SK-N-SH (cell line): ENCODE measurements around the gene MSL3B.

Experiments used
- CTCF ChIA-PET: fragments of 300-600, 350-600 bp; formaldehyde crosslinking; extraction: SDS; loops from one replicate; lab custom pipeline; 2021; lab: Yijun Ruan, JAX
- POLR2A ChIA-PET: fragments of 350-600 bp; sonication (Branson Sonifier 250); formaldehyde crosslinking; extraction: SDS; loops from one replicate; lab custom pipeline; 2020; ENCODE audit warnings: antibody characterized with exemption, inconsistent platforms; lab: Yijun Ruan, JAX
- DNase-seq: peaks from one replicate; pipeline ENCODE4 v3.0.0; 2012
- H2AFZ ChIP-seq: fragments of 200-600 bp; sonication (generic); 2 replicates; pipeline ENCODE4 v1.8.1; 2016; ENCODE audit warnings: antibody characterized with exemption, mild to moderate bottlenecking, low read depth
- H3F3A ChIP-seq: fragments of 200-600 bp; sonication (generic); replicated peaks from 2 replicates; pipeline ENCODE3; 2016; ENCODE audit warnings: antibody characterized with exemption, mild to moderate bottlenecking; ENCODE audit not compliant: insufficient read depth
- H3K27ac ChIP-seq, 2 experiments: fragments of 200-500 bp in 1 of 2; fragments of 200-600 bp in 1 of 2; sonication (Bioruptor generic) in 1 of 2; sonication (generic), shearing (Covaris generic) in 1 of 2; 2 replicates each; pipeline versions ENCODE4 v1.5.1 to v1.6.1; 2014 to 2016; ENCODE audit warnings: low read depth in 2 of 2, inconsistent platforms in 1 of 2, low read length in 1 of 2, mild to moderate bottlenecking in 1 of 2, mixed read lengths in 1 of 2
- H3K27me3 ChIP-seq: fragments of 200-600 bp; sonication (generic), shearing (Covaris generic); 2 replicates; pipeline ENCODE4 v1.6.1; 2016; ENCODE audit warnings: mixed run types; ENCODE audit not compliant: insufficient read depth
- H3K36me3 ChIP-seq, 2 experiments: fragments of 200-500 bp in 1 of 2; fragments of 200-600 bp in 1 of 2; sonication (Bioruptor generic) in 1 of 2; sonication (generic) in 1 of 2; replicated peaks in 1 of 2; 2 replicates each; pipeline versions ENCODE3 to v1.5.1; 2014 to 2016; ENCODE audit warnings: low read length in 1 of 2, mild to moderate bottlenecking in 1 of 2; ENCODE audit not compliant: insufficient read depth in 2 of 2, control insufficient read depth in 1 of 2
- H3K4me1 ChIP-seq, 2 experiments: fragments of 200-500 bp in 1 of 2; fragments of 200-600 bp in 1 of 2; sonication (Bioruptor generic) in 1 of 2; sonication (generic), shearing (Covaris generic) in 1 of 2; 2 replicates each; pipeline versions ENCODE4 v1.5.1 to v1.6.1; 2014 to 2016; ENCODE audit warnings: low read depth in 1 of 2, low read length in 1 of 2, mixed run types in 1 of 2; ENCODE audit not compliant: insufficient read depth in 2 of 2, control insufficient read depth in 1 of 2
- H3K4me2 ChIP-seq: fragments of 200-600 bp; sonication (generic), shearing (Covaris generic); 2 replicates; pipeline ENCODE4 v1.6.1; 2017; ENCODE audit warnings: mixed run types
- H3K4me3 ChIP-seq, 2 experiments: fragments of 200-500 bp in 1 of 2; fragments of 200-600 bp in 1 of 2; sonication (Bioruptor generic) in 1 of 2; sonication (generic), shearing (Covaris generic) in 1 of 2; 2 replicates each; pipeline versions ENCODE4 v1.5.1 to v1.8.1; 2014 to 2016; ENCODE audit warnings: low read depth in 2 of 2, inconsistent platforms in 1 of 2, low read length in 1 of 2, mild to moderate bottlenecking in 1 of 2, mixed read lengths in 1 of 2, moderate library complexity in 1 of 2
- H3K79me2 ChIP-seq: fragments of 200-600 bp; sonication (generic); 2 replicates; pipeline ENCODE4 v1.8.1; 2017; ENCODE audit warnings: mild to moderate bottlenecking; ENCODE audit not compliant: insufficient read depth
- H3K9ac ChIP-seq: fragments of 200-600 bp; sonication (generic); 2 replicates; pipeline ENCODE4 v1.6.1; 2017; ENCODE audit warnings: mixed run types
- H3K9me2 ChIP-seq: fragments of 200-600 bp; sonication (generic); 2 replicates; pipeline ENCODE4 v1.6.1; 2017; ENCODE audit warnings: mixed run types
- H3K9me3 ChIP-seq: fragments of 200-600 bp; sonication (generic); 2 replicates; pipeline ENCODE4 v1.6.1; 2017; ENCODE audit warnings: mixed run types, mild to moderate bottlenecking, moderate library complexity
- H4K20me1 ChIP-seq: fragments of 200-600 bp; sonication (generic); 2 replicates; pipeline ENCODE4 v1.6.1; 2017; ENCODE audit warnings: mild to moderate bottlenecking, mixed run types; ENCODE audit not compliant: insufficient read depth
- CHD2 ChIP-seq: fragments of 150-350 bp; IDR thresholded peaks from 2 replicates; pipeline ENCODE4 v1.6.1; 2018; ENCODE audit warnings: low read length; ENCODE audit not compliant: partially characterized antibody
- ELF1 ChIP-seq: IDR thresholded peaks from 2 replicates; pipeline ENCODE4 v1.4.0; 2012
- EZH2phosphoT487 ChIP-seq: fragments of 200-600 bp; sonication (generic); IDR thresholded peaks from 2 replicates; pipeline ENCODE4 v1.6.1; 2017; ENCODE audit warnings: low read depth, mixed run types, mild to moderate bottlenecking, antibody characterized with exemption, moderate library complexity, borderline replicate concordance
- FOXJ3 ChIP-seq: sonication (generic); formaldehyde crosslinking; IDR thresholded peaks from 2 replicates; pipeline ENCODE4 v1.5.1; 2020; ENCODE audit warnings: mild to moderate bottlenecking, missing genetic modification reagents
- FOXM1 ChIP-seq: IDR thresholded peaks from 2 replicates; pipeline ENCODE4 v1.4.0; 2012; ENCODE audit warnings: low read depth, mild to moderate bottlenecking
- GABPA ChIP-seq: IDR thresholded peaks from 2 replicates; pipeline ENCODE4 v1.4.0; 2012; ENCODE audit warnings: low read depth, mild to moderate bottlenecking
- GATA2 ChIP-seq: sonication (generic); formaldehyde crosslinking; IDR thresholded peaks from 2 replicates; pipeline ENCODE4 v1.5.0; 2020; ENCODE audit warnings: mild to moderate bottlenecking, missing genetic modification reagents
- MEF2A ChIP-seq: IDR thresholded peaks from 2 replicates; pipeline ENCODE4 v1.4.0; 2012; ENCODE audit warnings: low read depth, borderline replicate concordance
- NFIC ChIP-seq: IDR thresholded peaks from 2 replicates; pipeline ENCODE4 v1.4.0; 2012; ENCODE audit warnings: borderline replicate concordance
- NRF1 ChIP-seq: IDR thresholded peaks from 2 replicates; pipeline ENCODE4 v1.6.1; 2012; ENCODE audit warnings: low read depth, mild to moderate bottlenecking, low read length
- POLR2AphosphoS5 ChIP-seq: IDR thresholded peaks from 2 replicates; pipeline ENCODE4 v1.6.1; 2012; ENCODE audit warnings: low read depth, low read length
- RAD21 ChIP-seq: IDR thresholded peaks from 2 replicates; pipeline ENCODE4 v1.6.1; 2012; ENCODE audit warnings: mild to moderate bottlenecking, low read length
- RFX5 ChIP-seq: IDR thresholded peaks from 2 replicates; pipeline ENCODE4 v1.6.1; 2012; ENCODE audit warnings: mild to moderate bottlenecking, improper control_type of control experiment, low read length
- SIN3A ChIP-seq: IDR thresholded peaks from 2 replicates; pipeline ENCODE4 v1.6.1; 2012; ENCODE audit warnings: low read depth, mild to moderate bottlenecking, low read length, moderate library complexity, borderline replicate concordance
- TAF1 ChIP-seq: IDR thresholded peaks from 2 replicates; pipeline ENCODE4 v1.6.1; 2012; ENCODE audit warnings: low read depth, mild to moderate bottlenecking, low read length, moderate library complexity, borderline replicate concordance
- TEAD4 ChIP-seq: IDR thresholded peaks from 2 replicates; pipeline ENCODE4 v1.4.0; 2012; ENCODE audit warnings: mild to moderate bottlenecking, borderline replicate concordance; ENCODE audit not compliant: insufficient read depth
- WGBS: methylation state at CpG from one replicate; pipeline ENCODE4 v1.1.6; 2017; ENCODE audit warnings: low lambda C conversion rate; 5-methylcytosine and 5-hydroxymethylcytosine counted together
- TF ChIP-seq, protein P1 (sequence below): IDR thresholded peaks from 2 replicates; pipeline ENCODE4; 2012
- TF ChIP-seq, protein P2 (sequence below): IDR thresholded peaks from 2 replicates; pipeline ENCODE4 v1.4.0; 2012; ENCODE audit warnings: low read depth, borderline replicate concordance
- TF ChIP-seq, protein P3 (sequence below): fragments of 200-600 bp; sonication (generic); IDR thresholded peaks from 2 replicates; pipeline ENCODE4 v1.6.1; 2017; ENCODE audit warnings: antibody characterized with exemption, mild to moderate bottlenecking, moderate library complexity
- TF ChIP-seq, protein P4 (sequence below): IDR thresholded peaks from 2 replicates; pipeline ENCODE4 v1.6.1; 2012; ENCODE audit warnings: mild to moderate bottlenecking, low read depth, low read length, moderate library complexity

Gene MSL3B

DNA sequence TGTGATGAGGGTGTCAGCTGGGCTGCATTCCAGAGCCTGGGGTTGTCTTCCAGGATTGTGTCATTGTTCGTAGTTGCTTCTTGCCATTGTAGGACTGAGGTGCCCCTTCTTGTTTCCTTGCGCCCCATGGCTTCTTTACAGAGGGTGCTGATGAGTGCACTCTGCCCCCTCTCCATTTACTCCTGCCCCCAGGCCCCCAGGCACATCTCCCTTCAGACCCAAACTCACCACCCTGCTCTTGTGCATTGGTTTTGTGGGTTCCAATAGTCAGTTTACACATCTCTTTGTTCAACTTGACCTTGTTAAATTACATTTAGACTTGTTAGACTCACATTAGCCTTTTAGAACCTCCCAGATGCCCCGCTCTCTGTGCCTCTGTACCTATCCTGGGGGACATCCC lies 47.0 kb downstream of the MSL3B start:
- H3K4me1 ChIP-seq, result peaks cover 0 to 3% of the 10 kb centered on the region in 2 experiments; a peak in 1 of 4 replicates
- no peaks in the 10 kb centered on the region for H4K20me1 ChIP-seq
- no peak for DNase-seq
- WGBS, result 64% methylated on average over 3 of the region's 3 CpGs
- ChIA-PET CTCF (no interaction called here), POLR2A (no interaction called here)
- H3K36me3 ChIP-seq, result no peaks in the 10 kb centered on the region
- no peak overlapping the region for H3K4me3 ChIP-seq
- H3K9ac ChIP-seq, result no peak overlapping the region
- H3K79me2 ChIP-seq, result no peaks in the 10 kb centered on the region
- H3K4me2 ChIP-seq, result no peak overlapping the region
- H2AFZ ChIP-seq, result no peak overlapping the region
- no peak overlapping the region for H3K27ac ChIP-seq
- H3K27me3 ChIP-seq, result no peaks in the 10 kb centered on the region
- no peaks in the 10 kb centered on the region for H3F3A ChIP-seq
- TF ChIP-seq TEAD4 (no peak), CHD2 (no peak), SIN3A (no peak), NRF1 (no peak), FOXM1 (no peak), RAD21 (no peak), MEF2A (no peak), ELF1 (no peak), GATA2 (CRISPR knock-in tag) (no peak), EZH2phosphoT487 (no peak), TAF1 (no peak), NFIC (no peak)
- TF ChIP-seq, protein P1, sequence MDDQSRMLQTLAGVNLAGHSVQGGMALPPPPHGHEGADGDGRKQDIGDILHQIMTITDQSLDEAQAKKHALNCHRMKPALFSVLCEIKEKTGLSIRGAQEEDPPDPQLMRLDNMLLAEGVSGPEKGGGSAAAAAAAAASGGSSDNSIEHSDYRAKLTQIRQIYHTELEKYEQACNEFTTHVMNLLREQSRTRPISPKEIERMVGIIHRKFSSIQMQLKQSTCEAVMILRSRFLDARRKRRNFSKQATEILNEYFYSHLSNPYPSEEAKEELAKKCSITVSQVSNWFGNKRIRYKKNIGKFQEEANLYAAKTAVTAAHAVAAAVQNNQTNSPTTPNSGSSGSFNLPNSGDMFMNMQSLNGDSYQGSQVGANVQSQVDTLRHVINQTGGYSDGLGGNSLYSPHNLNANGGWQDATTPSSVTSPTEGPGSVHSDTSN, result no peak
- TF ChIP-seq, protein P2, sequence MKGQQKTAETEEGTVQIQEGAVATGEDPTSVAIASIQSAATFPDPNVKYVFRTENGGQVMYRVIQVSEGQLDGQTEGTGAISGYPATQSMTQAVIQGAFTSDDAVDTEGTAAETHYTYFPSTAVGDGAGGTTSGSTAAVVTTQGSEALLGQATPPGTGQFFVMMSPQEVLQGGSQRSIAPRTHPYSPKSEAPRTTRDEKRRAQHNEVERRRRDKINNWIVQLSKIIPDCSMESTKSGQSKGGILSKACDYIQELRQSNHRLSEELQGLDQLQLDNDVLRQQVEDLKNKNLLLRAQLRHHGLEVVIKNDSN, result no peak
- no peaks in the 10 kb centered on the region for H3K9me3 ChIP-seq
- no peaks in the 10 kb centered on the region for H3K9me2 ChIP-seq

DNA sequence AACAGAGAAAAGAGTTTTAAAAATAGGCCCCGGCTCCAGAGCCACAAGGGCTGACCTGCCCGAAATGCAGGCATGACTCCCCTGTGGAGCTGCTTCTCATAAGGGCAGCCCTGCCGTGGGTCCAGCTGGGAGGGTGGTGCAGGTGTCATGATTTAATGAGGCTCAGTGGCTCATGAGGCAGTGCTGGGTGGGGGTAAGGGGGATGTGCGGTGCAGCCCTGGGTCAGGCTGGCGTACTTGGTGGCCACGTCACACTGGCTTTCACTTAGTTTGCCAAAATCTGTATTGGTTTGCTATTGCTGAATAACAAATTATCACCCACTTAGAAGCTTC lies 47.4 kb downstream of the MSL3B start:
- Histone ChIP-seq H3K36me3 (no peaks in the 10 kb centered on the region), H3K4me2 (no peak overlapping the region), H3K4me1 (peaks cover 0 to 3% of the 10 kb centered on the region in 2 experiments; a peak in 1 of 4 replicates), H4K20me1 (no peaks in the 10 kb centered on the region), H3F3A (no peaks in the 10 kb centered on the region), H3K9ac (no peak overlapping the region), H2AFZ (no peak overlapping the region), H3K4me3 (no peak overlapping the region), H3K79me2 (no peaks in the 10 kb centered on the region), H3K9me2 (no peaks in the 10 kb centered on the region), H3K9me3 (no peaks in the 10 kb centered on the region), H3K27ac (no peak overlapping the region), H3K27me3 (no peaks in the 10 kb centered on the region)
- 77% methylated on average over 6 of the region's 6 CpGs for WGBS
- CTCF ChIA-PET, result no interaction called here
- DNase-seq, result no peak
- POLR2A ChIA-PET, result no interaction called here
- TF ChIP-seq GABPA (no peak), POLR2AphosphoS5 (no peak), GATA2 (CRISPR knock-in tag) (no peak), TEAD4 (no peak), FOXM1 (no peak), RFX5 (no peak), TAF1 (no peak), EZH2phosphoT487 (no peak), ELF1 (no peak), FOXJ3 (CRISPR knock-in tag) (no peak)
- TF ChIP-seq, protein P3, sequence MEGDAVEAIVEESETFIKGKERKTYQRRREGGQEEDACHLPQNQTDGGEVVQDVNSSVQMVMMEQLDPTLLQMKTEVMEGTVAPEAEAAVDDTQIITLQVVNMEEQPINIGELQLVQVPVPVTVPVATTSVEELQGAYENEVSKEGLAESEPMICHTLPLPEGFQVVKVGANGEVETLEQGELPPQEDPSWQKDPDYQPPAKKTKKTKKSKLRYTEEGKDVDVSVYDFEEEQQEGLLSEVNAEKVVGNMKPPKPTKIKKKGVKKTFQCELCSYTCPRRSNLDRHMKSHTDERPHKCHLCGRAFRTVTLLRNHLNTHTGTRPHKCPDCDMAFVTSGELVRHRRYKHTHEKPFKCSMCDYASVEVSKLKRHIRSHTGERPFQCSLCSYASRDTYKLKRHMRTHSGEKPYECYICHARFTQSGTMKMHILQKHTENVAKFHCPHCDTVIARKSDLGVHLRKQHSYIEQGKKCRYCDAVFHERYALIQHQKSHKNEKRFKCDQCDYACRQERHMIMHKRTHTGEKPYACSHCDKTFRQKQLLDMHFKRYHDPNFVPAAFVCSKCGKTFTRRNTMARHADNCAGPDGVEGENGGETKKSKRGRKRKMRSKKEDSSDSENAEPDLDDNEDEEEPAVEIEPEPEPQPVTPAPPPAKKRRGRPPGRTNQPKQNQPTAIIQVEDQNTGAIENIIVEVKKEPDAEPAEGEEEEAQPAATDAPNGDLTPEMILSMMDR, result no peak
- TF ChIP-seq, protein P4, sequence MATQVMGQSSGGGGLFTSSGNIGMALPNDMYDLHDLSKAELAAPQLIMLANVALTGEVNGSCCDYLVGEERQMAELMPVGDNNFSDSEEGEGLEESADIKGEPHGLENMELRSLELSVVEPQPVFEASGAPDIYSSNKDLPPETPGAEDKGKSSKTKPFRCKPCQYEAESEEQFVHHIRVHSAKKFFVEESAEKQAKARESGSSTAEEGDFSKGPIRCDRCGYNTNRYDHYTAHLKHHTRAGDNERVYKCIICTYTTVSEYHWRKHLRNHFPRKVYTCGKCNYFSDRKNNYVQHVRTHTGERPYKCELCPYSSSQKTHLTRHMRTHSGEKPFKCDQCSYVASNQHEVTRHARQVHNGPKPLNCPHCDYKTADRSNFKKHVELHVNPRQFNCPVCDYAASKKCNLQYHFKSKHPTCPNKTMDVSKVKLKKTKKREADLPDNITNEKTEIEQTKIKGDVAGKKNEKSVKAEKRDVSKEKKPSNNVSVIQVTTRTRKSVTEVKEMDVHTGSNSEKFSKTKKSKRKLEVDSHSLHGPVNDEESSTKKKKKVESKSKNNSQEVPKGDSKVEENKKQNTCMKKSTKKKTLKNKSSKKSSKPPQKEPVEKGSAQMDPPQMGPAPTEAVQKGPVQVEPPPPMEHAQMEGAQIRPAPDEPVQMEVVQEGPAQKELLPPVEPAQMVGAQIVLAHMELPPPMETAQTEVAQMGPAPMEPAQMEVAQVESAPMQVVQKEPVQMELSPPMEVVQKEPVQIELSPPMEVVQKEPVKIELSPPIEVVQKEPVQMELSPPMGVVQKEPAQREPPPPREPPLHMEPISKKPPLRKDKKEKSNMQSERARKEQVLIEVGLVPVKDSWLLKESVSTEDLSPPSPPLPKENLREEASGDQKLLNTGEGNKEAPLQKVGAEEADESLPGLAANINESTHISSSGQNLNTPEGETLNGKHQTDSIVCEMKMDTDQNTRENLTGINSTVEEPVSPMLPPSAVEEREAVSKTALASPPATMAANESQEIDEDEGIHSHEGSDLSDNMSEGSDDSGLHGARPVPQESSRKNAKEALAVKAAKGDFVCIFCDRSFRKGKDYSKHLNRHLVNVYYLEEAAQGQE, result no peak
